PC-3 (cell line): Measurements from ENCODE around the gene PLOD3. TPM values are rescaled to one million over a fixed set of nuclear protein-coding genes. Genes with fewer than 3 reads are reported as not detected.

Experiments used
- ATAC-seq: fragments of 200-7000 bp; cut with Tn5 transposase; 2 replicates; pipeline ENCODE4 v1.9.1; 2020; ENCODE audit warnings: mild to moderate bottlenecking, moderate library complexity
- BruUV-seq: library from RNA; stranded (reverse); fragments of 400-500 nt; replicated peaks from 2 replicates; lab custom pipeline; 2021; lab: Mats Ljungman, UMichigan
- CTCF ChIA-PET: fragments of 300-600 bp; sonication (Branson Sonifier 250); formaldehyde crosslinking; loops from one replicate; lab custom pipeline; 2022; ENCODE audit warnings: antibody characterized with exemption; lab: Charles Lee
- POLR2A ChIA-PET: fragments of 300-600 bp; sonication (Branson Sonifier 250); formaldehyde crosslinking; loops from one replicate; lab custom pipeline; 2022; ENCODE audit warnings: antibody characterized with exemption; ENCODE audit not compliant: unreplicated experiment; lab: Charles Lee
- DNase-seq: peaks from one replicate; pipeline ENCODE4 v3.0.0-alpha.2; 2015
- H2AFZ ChIP-seq: fragments of 300-600 bp; sonication (generic); 2 replicates; pipeline ENCODE4 v1.6.0; 2016; ENCODE audit warnings: antibody characterized with exemption, low read length
- H3F3A ChIP-seq: fragments of 300-600 bp; sonication (generic); one replicate; pipeline ENCODE4 v1.6.0; 2017; ENCODE audit warnings: antibody characterized with exemption, low read length, control low read depth, mild to moderate bottlenecking; ENCODE audit not compliant: unreplicated experiment
- H3K27ac ChIP-seq: fragments of 300-600 bp; sonication (generic); 2 replicates; pipeline ENCODE4 v1.5.1; 2016; ENCODE audit warnings: mild to moderate bottlenecking, low read length
- H3K27me3 ChIP-seq: fragments of 300-600 bp; sonication (generic); 2 replicates; pipeline ENCODE4 v1.6.1; 2016; ENCODE audit warnings: low read length, mixed read lengths
- H3K36me3 ChIP-seq: fragments of 300-600 bp; sonication (generic); 2 replicates; pipeline ENCODE4 v1.6.1; 2016; ENCODE audit warnings: low read depth, mixed run types, low read length, mixed read lengths
- H3K4me1 ChIP-seq: fragments of 300-600 bp; sonication (generic); 2 replicates; pipeline ENCODE4 v1.5.1; 2016; ENCODE audit warnings: low read length; ENCODE audit not compliant: insufficient read depth
- H3K4me2 ChIP-seq: fragments of 300-600 bp; sonication (generic); 2 replicates; pipeline ENCODE4 v1.6.0; 2016; ENCODE audit warnings: low read length
- H3K4me3 ChIP-seq: fragments of 300-600 bp; sonication (generic); 2 replicates; pipeline ENCODE4 v1.5.1; 2016; ENCODE audit warnings: mild to moderate bottlenecking, low read length, mixed read lengths
- H3K79me2 ChIP-seq: fragments of 300-600 bp; sonication (generic); 2 replicates; pipeline ENCODE4 v1.6.1; 2017; ENCODE audit warnings: low read length, mixed read lengths
- H3K9ac ChIP-seq: fragments of 300-600 bp; sonication (generic); 2 replicates; pipeline ENCODE4 v1.6.0; 2016; ENCODE audit warnings: mild to moderate bottlenecking, low read length
- H3K9me2 ChIP-seq: fragments of 300-600 bp; sonication (generic); replicated peaks from 2 replicates; pipeline ENCODE4 v1.6.1; 2016; ENCODE audit warnings: mixed run types, low read length, mixed read lengths
- H3K9me3 ChIP-seq: fragments of 300-600 bp; sonication (generic); 2 replicates; pipeline ENCODE4 v1.6.1; 2016; ENCODE audit warnings: low read length, mixed read lengths
- H4K20me1 ChIP-seq: fragments of 300-600 bp; sonication (generic); 2 replicates; pipeline ENCODE4 v1.6.1; 2016; ENCODE audit warnings: low read length, mixed read lengths
- EZH2 ChIP-seq: fragments of 300-600 bp; sonication (generic); IDR thresholded peaks from one replicate; pipeline ENCODE4 v1.6.1; 2017; ENCODE audit warnings: antibody characterized with exemption, mild to moderate bottlenecking, low read length; ENCODE audit not compliant: unreplicated experiment
- EZH2phosphoT487 ChIP-seq: fragments of 300-600 bp; sonication (generic); IDR thresholded peaks from 2 replicates; pipeline ENCODE4 v1.6.1; 2018; ENCODE audit warnings: mild to moderate bottlenecking, antibody characterized with exemption, low read length, borderline replicate concordance
- intact Hi-C: fragments of 100-400 bp; cut with micrococcal nuclease; formaldehyde crosslinking; loops from 2 replicates; pipeline ENCODE4 v1.9.0; 2023
- total RNA-seq: library from RNA; depleted of rRNA; stranded (reverse); fragments of >200 nt; gene quantifications from 2 replicates; pipeline ENCODE4 v1.2.3, GENCODE V29; 2014
- TF ChIP-seq, protein P1 (sequence below): fragments of 300-600 bp; sonication (generic); conservative IDR thresholded peaks from 2 replicates; pipeline ENCODE4 v1.5.1; 2017; ENCODE audit warnings: antibody characterized with exemption, low read depth, mild to moderate bottlenecking, low read length

The PLOD3 gene
- total RNA-seq, 1 experiment from 2014 or later, result 66.6 TPM

- intact Hi-C loops, result no loop called here
- no peak overlapping the region for H3K4me3 ChIP-seq
- H3K79me2 ChIP-seq, result no peaks in the 10 kb centered on the region
- H3K27ac ChIP-seq, result no peak overlapping the region
- H2AFZ ChIP-seq, result no peak overlapping the region
- peaks cover 8% of the 10 kb centered on the region; the same call in 1 of the 2 replicates for H3K4me1 ChIP-seq
- no peaks in the 10 kb centered on the region for H3K9me2 ChIP-seq
- ChIA-PET POLR2A (no interaction called here), CTCF (interaction anchor here (0.6 kb wide), 1 partner anchor 16 kb away, joined by 3 read pairs; no protein-coding TSS in a partner anchor)
- TF ChIP-seq EZH2phosphoT487, result no peak
- TF ChIP-seq, protein P1, sequence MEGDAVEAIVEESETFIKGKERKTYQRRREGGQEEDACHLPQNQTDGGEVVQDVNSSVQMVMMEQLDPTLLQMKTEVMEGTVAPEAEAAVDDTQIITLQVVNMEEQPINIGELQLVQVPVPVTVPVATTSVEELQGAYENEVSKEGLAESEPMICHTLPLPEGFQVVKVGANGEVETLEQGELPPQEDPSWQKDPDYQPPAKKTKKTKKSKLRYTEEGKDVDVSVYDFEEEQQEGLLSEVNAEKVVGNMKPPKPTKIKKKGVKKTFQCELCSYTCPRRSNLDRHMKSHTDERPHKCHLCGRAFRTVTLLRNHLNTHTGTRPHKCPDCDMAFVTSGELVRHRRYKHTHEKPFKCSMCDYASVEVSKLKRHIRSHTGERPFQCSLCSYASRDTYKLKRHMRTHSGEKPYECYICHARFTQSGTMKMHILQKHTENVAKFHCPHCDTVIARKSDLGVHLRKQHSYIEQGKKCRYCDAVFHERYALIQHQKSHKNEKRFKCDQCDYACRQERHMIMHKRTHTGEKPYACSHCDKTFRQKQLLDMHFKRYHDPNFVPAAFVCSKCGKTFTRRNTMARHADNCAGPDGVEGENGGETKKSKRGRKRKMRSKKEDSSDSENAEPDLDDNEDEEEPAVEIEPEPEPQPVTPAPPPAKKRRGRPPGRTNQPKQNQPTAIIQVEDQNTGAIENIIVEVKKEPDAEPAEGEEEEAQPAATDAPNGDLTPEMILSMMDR, result no peak
- no peak for TF ChIP-seq EZH2
- H3F3A ChIP-seq, result no peaks in the 10 kb centered on the region
- no peaks in the 10 kb centered on the region for H4K20me1 ChIP-seq
- no peaks in the 10 kb centered on the region for H3K27me3 ChIP-seq
- ATAC-seq, result no peak
- DNase-seq, result no peak
- no peaks in the 10 kb centered on the region for H3K36me3 ChIP-seq
- H3K4me2 ChIP-seq, result no peak overlapping the region
- H3K9me3 ChIP-seq, result no peaks in the 10 kb centered on the region
- BruUV-seq, result no TSS peak
- H3K9ac ChIP-seq, result no peak overlapping the region
These were observed 17.3 kb upstream of the PLOD3 start for GRCh38 chr7:101234636-101235035.

DNA sequence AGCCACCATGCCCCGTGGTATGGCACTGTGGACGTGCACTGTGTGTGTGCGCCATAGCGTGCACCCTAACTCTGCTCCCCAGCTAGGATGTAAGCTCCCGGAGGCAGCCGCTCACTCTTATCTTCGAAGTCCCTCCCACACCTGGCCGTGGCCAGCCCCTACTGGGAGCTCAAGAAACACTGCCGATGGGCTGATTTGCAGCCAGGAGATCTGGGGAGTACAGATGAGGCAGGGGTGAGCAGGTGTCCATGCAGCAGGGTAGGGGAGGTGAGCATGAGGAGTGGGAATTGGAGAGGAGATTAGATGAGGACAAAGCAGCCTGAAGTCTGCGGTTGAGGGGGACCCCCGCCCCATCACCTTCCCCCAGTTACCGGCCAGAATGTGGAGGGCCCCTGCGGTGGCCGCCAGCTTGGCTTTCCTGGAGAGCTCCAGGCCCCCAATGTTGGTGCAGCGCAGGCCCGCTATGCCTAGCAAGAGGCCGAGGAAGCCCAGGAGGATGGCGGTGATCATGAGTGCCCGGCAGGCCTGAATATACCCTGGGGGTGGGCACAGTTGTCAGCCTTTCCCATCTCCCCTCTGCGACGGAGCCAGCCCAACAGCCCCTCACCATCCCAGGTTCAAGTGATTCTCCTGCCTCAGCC lies 16.6 kb upstream of the PLOD3 start:
- BruUV-seq, result no TSS peak
- Histone ChIP-seq H3K4me1 (peaks cover 8% of the 10 kb centered on the region; the same call in 1 of the 2 replicates), H2AFZ (no peak overlapping the region), H3K36me3 (no peaks in the 10 kb centered on the region), H3K4me2 (no peak overlapping the region), H3F3A (no peaks in the 10 kb centered on the region), H3K79me2 (no peaks in the 10 kb centered on the region), H3K9ac (no peak overlapping the region), H3K9me3 (no peaks in the 10 kb centered on the region), H3K9me2 (no peaks in the 10 kb centered on the region), H3K27me3 (no peaks in the 10 kb centered on the region), H3K27ac (no peak overlapping the region), H4K20me1 (no peaks in the 10 kb centered on the region), H3K4me3 (no peak overlapping the region)
- TF ChIP-seq EZH2, result no peak
- no peak for TF ChIP-seq EZH2phosphoT487
- TF ChIP-seq, protein P1, result no peak
- DNase-seq, result no peak
- CTCF ChIA-PET, result interaction anchor here (0.6 kb wide), 1 partner anchor 15 kb away, joined by 3 read pairs; no protein-coding TSS in a partner anchor
- ATAC-seq, result no peak
- POLR2A ChIA-PET, result no interaction called here
- intact Hi-C loops, result no loop called here
